GM13977 (cell line): ENCODE data around the gene NAXD.

Experiments
- DNase-seq: peaks from one replicate; pipeline ENCODE4 v3.0.0; 2012; ENCODE audit warnings: low spot score
- CTCF ChIP-seq: IDR thresholded peaks from 2 replicates; pipeline ENCODE4 v1.5.1; 2012; ENCODE audit warnings: mild to moderate bottlenecking, control low read depth; ENCODE audit not compliant: insufficient read depth; ENCODE audit errors: extremely low read depth, missing control alignments
- in situ Hi-C: fragments of 300-500 bp; cut with MboI; formaldehyde crosslinking; loops from one replicate; pipeline ENCODE4 v1.12.0; 2022; ENCODE audit warnings: low sequenced_read_pairs, low pct_unique_long_range_greater_than_20kb, mixed read lengths, inconsistent platforms; ENCODE audit not compliant: unreplicated experiment

Gene NAXD

GRCh38 chr13:110643324-110643723 lies 28.0 kb downstream of the NAXD start:
- TF ChIP-seq CTCF: no peak
- in situ Hi-C loops: no loop called here
- no peak for DNase-seq

DNA sequence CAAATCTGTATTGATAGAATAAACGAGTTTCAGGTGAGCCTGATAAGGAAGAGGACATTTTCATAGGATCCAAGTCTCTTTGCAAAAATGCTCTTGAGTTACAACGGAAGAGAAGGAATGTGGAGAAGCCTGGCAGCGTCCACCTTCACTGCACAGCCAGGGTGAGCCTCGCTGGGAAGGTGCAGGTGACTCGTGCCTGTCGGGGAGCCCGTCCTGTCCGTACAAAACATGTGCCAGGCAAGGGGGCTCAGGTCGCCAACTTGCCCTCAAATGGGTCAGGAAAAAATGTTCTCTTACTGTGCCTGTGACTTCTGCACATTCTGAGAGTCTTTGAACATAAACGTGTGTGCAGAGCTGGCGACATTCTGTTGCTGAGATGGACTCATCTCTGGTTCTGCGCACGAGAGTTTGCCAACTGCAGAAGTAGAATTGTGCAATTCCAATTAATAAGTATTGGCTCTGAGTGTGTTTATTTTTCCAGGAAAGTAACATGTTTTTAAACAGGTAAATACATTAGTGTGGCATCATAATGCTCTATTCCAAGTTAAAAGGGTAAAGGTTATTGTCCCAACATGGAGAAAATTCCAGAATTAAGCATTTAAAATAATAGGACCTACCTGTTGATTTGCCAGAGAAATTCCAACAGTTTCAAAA lies 28.6 kb downstream of the NAXD start:
- in situ Hi-C loops: no loop called here
- DNase-seq: no peak
- no peak for TF ChIP-seq CTCF

DNA sequence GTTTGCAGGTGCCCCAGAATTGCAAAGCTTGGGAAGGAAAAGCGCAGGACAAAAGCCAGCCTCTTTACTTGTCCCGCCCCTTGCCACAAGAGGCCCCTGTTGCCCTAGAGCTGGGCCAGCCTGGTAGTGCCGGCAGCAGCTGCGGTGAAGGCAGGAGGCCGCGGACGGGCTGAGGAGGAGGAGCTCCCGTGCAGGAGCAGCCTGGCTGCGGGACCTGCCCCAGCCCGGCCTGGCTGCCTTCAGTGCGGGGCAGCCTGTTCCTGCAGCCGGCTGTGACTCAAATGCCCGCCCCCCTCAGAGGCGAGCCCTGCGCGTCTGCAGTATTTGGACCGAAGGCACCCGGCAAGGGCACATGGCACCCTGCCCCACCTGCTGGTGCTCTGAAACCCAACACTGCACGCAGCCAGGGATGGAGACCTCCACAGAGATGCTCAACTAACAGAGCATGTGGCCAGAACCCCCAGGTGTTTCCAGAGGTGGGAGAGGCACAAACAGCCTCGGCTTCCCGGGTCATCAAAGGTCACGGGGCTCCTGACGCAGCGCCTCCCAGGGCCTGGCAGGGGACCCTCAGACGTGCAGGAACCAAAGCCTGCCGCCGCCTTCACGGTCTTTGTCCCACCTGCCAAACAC lies 29.7 kb downstream of the NAXD start:
- in situ Hi-C loops: no loop called here
- TF ChIP-seq CTCF: peak; percentile 45
- DNase-seq: peak; percentile 70

DNA sequence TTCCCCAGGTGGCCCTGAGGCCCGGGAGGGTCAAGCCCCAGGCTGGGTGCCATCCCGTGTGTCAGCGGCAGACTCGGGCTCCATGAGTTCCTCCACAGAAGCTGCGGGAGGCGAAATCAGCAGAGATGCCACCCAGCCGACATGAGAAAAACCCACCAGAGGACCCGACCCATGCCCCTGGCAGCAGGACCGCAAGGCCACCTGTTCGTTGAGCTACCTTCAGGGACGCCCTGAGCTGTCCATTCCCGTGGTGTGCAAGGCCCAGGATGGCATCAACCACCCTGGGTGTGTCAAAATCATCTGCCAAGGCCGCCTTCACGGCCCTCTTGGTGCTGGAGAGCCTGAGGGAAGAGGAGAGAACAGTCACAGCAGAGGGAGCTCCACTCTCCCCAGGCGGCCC lies 30.4 kb downstream of the NAXD start:
- in situ Hi-C loops: no loop called here

DNA sequence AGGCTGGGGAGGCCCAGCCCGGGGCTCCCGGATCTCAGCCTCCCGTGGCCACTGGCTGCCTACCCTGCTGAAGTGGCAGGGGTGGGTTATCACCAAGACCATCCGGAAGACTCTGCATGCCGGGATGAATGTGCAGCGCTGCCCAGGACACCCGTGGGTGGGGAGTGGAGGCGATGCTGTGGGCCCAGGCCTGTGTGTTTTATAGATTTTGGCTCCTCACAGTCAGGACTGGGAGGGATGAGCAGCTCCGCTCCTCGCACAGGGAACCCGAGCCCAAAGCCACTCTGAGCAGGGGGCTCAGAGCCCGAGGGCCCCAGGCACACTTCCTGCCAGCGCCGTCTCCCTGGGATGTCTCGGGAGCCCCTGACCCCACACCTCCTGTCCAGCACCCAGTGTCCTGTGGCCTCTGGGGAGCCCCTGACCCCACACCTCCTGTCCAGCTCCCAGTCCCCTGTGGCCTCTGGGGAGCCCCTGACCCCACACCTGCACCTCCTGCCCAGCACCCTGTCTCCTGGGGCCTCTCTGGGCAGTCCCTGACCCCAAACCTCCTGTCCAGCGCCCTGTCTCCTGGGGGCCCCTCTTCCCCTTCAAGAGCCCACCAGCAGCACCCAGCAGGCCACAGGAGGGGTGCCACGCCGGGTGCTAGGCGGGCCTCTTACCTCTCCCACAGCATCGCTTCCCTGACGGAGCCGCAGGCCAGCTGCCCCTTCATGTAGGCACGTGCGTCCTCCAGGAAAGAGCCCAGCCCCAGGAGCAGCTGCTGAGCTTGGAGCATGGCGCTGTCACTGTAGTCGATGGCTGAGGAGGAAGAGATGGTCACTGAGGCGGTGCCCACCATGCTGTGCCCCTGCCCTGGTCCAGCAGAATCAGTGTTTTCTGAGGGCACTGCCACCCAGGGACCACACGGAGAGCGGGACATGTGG lies 31.4 kb downstream of the NAXD start:
- no peak for DNase-seq
- in situ Hi-C loops: no loop called here
- TF ChIP-seq CTCF: no peak

More for the DNA sequence above, 30.4 kb downstream of the NAXD start:
- DNase-seq: no peak
- no peak for TF ChIP-seq CTCF

DNA sequence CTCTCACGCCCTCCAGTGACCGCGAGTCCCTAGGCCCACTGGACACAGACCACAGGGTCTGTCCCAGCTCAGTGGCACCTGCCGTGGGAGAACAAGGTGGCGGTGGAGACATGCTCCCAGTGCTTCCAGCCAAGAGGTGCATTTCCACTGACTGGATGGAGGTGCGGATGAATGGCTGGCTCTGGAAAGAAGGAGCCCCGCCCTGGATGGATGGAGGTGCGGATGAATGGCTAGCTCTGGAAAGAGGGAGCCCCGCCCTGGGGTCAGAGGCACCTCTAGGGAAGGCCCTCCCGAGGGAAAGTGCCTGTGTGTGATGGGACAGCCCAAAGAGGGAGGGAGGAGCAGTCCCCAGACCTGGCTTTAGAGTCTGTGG lies 32.0 kb downstream of the NAXD start:
- in situ Hi-C loops: no loop called here
- no peak for DNase-seq
- no peak for TF ChIP-seq CTCF
